HL-60/S4 (cell line): ENCODE measurements around the gene CD200.
"Not testable (repeated sequence)": the region's sequence is repeated elsewhere in the genome, so short reads cannot be mapped to it uniquely, and the experiment has no call there.

Experiments
- in situ Hi-C: fragments of 300-500 bp; cut with MboI; formaldehyde crosslinking; loops from 2 replicates; pipeline ENCODE4 v1.14.3; 2022; ENCODE audit warnings: low sequenced_read_pairs

CD200 gene

DNA sequence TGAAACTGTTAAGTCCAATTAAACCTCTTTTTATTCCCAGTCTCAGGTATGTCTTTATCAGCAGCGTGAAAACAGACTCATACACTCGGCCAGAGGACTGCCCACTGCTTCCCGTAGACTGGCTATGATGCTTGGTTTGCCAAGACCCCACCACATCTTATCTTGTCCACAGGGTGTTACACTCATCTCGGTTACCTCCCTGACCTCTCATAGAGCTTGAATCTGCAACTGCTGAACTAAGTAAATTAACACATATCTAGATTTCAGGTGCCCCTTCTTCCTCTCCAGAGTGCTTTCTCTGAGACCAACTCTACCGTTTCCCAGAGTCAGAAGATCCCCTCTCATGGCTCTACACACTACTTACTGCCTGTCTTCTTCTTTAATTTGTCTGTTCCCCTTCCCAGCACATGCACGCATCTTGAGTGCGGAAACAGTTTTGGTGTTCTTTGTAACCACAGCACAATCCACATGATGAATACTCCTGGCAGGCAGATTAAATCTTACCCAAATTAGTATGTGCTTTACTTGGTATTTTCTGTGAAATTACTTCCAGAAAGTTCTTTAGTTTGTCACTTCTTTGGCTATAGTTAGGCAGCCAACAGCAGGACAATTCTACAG is 49.7 kb downstream of the CD200 start:
- in situ Hi-C loops, result no loop called here

DNA sequence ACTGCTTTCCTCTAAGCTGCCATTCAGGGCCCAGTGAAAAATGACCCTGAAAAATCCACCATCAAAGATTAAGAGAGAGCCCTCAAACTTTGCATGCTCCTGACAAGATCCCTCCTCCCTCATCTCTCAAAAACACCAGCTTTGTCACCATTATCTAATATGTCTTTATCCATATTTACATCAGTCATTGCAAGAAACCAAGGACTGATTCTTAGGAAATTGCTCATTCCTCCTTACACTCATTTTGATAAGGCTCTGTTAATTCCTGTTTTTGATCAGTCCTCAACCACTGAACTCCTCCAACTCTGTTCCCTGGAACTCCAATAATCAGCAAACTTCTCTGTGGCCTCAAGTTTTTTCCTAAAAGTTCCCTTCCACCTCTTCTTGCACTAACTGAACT is 51.8 kb downstream of the CD200 start:
- in situ Hi-C loops, result no loop called here

- in situ Hi-C loops, result no loop called here
Observed at GRCh38 chr3:112388972-112389371, 56.0 kb downstream of the CD200 start.

DNA sequence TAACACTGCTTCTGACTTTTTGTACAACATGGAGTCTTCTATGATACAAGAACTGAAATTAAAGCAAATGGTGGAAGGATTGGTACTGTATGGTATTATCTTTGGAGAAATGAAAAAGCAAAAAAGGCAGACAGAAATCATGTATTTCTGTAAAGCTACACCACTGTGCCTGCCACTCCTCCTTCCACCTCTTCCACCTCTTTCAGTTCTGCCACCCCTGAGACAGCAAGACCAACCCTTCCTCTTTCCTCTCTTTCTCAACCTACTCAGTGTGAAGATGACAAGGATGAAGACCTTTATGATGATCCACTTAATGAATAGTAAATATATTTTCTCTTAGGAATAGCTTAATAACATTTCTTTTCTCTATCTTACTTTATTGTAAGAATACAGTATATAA is 57.0 kb downstream of the CD200 start:
- in situ Hi-C loops, result no loop called here

DNA sequence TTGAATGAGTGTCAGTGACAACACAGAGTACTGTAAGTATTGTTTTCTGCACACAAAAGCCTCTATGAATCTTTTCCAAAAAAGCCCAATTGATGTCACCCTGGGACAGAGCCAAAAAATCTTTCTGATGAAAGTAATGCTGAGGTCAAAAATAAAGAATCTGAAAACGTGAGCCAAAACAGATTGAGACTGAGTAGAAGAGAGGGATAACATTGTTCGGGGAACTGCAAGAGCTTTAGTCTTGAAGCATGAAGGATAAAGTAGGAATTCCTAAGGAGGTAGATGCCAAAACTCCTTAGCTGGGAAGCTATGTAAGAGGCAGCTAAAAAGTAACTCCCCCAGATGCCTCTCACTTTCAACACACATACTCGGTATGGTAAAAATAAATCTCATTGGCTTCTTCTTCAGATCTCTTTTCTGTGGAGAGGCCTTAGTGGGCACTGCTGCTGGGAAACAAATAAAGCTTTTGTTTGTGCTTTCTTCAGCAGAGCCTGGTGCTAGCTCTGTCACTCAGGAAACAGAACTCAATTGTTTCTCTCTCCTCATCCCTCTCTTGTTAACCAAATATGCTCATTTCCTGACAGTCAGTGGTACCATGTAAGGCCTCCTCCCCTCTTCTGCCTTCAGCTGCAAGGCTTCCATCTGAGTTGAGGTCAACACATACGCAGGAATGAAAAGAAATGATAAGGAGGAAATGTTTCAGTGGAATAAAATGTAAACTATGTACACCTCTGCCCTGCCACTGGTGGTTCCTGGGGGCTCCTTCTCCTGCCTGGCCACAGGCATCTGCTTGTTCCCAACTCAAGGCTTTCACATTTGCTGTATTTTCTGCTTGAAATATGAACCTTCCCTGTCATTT is 58.1 kb downstream of the CD200 start:
- in situ Hi-C loops, result no loop called here

GRCh38 chr3:112391648-112392047 is 58.7 kb downstream of the CD200 start:
- in situ Hi-C loops, result no loop called here

- in situ Hi-C loops, result no loop called here
Observed at GRCh38 chr3:112392393-112393359, 59.7 kb downstream of the CD200 start.

DNA sequence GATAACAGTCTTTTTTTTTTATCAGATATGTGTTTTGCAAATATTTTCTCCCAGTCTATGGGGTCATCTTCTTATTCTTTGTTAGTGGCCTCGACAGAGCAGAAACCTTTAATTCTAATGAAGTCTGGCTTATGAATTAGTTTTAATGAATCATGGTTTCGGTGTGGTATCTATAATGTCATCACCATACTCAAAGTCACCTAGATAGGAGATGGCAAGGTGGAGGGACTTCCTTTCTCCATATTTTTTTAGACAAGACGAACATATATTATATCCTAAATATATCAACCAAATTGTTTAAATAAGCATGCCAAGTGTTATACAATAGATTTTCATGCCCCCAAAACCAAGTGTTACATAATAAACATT is 60.4 kb downstream of the CD200 start:
- in situ Hi-C loops, result no loop called here

DNA sequence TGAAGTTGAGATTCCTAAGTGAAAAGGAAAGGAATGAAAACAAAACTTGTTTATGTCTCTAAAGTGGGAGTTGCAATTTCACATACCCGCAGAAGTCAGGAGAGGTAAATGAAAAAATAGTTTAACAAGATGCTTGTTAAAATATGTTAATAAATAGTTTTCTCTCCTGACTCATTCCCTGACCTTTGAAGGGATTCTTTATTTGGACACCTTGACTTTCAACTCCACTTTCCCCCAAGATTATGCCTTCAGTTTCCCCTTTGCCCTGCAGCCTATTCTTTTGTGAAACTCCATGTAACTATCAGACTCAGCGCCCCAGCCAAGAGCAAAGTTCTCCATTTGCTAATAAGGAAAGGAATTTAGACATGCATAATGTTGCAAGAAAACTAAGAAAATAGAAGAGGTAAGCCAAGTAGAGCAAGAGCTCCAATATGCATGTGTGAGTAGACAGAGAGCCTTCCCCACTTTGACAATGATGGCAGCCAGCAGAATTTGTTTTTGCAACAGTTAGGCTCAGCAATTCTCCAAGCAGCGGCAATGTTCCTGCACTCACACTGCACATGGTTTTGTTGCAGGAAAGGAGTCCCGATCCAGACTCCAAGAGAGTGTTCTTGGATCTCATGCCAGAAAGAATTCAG is 61.2 kb downstream of the CD200 start:
- in situ Hi-C loops, result no loop called here

DNA sequence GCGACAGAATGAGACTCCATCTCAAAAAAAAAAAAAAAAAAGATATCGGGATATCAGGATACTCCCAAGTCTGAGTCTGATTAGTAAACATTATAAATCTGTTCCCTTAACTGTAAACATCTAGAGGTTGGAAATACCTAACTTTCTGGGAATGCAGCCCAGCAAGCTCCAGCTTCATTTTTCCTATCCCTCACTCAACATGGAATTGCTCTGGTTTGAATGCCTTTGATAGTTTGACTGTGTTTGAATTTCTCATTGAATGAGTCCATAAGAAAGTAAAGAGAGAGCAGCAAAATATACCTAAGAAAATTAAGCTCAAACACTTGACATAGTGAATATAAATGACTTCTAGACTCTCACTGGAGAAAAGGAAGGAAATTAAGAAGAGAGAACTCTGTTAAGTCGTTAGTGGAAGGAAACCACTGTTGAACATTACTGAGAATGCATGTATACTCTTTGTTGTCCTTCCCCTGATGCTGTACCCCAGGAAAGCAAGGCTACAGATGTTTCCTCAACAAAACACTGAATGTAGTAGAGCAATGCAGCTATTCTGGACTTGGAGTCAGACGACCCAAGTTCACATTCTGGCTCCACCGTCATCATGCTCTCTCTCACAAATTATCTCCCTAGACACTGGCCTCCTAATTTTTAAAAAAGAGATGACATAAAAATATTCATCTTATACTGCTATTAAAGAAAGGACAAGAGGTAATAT is 62.4 kb downstream of the CD200 start:
- in situ Hi-C loops, result no loop called here

DNA sequence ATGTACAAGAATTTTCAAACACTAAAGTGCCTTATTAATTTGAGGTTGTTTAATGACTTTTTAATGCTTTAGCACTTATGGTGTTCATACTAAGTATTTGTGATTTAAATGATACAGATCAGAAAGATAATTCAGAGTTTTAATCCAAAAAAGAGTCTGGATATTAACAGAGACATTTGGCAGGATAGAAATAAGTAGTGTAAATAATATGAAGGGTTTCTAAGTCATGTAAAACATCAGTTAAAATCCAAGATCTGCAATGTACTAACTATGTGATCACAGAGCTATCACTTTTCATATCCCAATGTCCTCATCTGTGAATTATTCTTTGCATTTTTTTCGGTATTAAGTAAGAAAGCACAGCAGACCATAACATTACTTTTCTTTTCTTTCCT is 62.9 kb downstream of the CD200 start:
- in situ Hi-C loops, result no loop called here

GRCh38 chr3:112397556-112397955 is 64.6 kb downstream of the CD200 start:
- in situ Hi-C loops, result no loop called here

DNA sequence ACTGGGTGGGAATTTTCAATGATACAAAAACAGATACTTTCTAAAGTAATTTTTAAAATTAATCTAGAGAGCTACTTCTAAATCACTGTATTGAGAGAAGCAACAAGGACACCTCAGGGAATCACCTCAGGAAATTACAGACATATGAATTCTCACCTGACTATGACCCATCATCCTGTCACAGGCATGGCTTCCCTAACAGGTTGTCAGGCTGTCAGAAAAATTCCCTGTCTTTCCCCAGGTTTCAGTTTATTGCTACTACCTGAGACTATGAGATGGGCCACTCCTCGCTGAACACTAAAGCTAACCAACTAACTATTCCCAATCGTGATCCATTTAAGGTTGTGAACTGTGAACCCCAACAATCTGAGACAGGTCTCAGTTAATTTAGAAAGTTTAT is 66.1 kb downstream of the CD200 start:
- in situ Hi-C loops, result no loop called here

GRCh38 chr3:112399554-112399953 is 66.6 kb downstream of the CD200 start:
- in situ Hi-C loops, result not testable (repeated sequence)

GRCh38 chr3:112400317-112400716 is 67.4 kb downstream of the CD200 start:
- in situ Hi-C loops, result not testable (repeated sequence)

- in situ Hi-C loops, result no loop called here
Observed at GRCh38 chr3:112401617-112402016, 68.7 kb downstream of the CD200 start.

- in situ Hi-C loops, result no loop called here
Observed at GRCh38 chr3:112403103-112403502, 70.1 kb downstream of the CD200 start.

DNA sequence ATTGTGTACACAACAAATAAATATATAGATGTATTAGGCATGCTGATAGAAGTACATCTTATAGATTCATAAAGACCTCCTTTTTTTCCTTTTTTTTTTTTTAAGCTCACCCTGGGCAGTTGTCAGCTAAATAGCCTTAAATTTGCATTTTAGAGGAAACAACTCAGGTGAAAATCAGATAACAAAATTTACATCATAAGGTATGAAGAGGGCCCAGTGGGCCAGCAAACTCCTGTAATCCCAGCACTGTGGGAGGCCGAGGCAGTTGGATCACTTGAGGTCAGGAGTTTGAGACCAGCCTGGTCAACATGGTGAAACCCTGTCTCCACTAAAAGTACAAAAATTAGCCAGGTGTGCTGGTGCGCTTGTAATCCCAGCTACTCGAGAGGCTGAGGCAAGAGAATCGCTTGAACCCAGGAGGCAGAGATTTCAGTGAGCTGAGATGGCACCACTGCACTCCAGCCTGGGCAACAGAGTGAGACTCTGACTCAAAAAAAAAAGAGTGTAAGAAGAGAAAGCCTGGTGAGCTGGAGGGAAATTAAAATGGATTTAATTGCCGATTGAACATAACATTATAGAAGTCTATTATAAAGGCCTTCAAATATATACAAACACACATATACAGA is 72.1 kb downstream of the CD200 start:
- in situ Hi-C loops, result not testable (repeated sequence)

DNA sequence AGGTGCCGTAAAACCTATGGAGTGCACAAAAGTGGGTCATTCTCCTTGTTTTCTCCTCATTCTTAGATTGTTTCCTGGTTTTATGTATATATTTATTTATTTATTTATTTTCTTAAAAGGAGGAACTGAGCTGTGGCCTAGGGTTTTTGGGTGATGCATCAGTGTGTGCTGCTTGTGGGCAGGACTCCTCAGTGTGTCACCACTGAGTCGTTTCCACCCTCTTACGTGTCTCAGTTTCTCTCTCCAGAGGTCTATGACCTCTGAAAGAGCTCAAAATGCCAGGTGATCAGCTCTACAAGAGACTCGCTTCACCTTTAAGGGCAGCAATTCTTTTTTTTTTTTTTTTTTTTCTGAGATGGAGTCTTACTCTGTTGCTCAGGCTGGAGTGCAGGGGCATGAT is 72.9 kb downstream of the CD200 start:
- in situ Hi-C loops, result no loop called here
